Embryonic facial prominence (tissue), 1 donor: ENCODE data around the gene DPM2.

Experiments
- DNase-seq: peaks from one replicate; pipeline ENCODE4 v3.0.0-alpha.2; 2016; ENCODE audit errors: extremely low spot score

DPM2 gene

GRCh38 chr9:127918183-127919107 is 19.2 kb downstream of the DPM2 start:
- DNase-seq = no peak

GRCh38 chr9:127917603-127918002 is 20.1 kb downstream of the DPM2 start:
- DNase-seq = no peak

GRCh38 chr9:127916720-127917581 is 20.7 kb downstream of the DPM2 start, which contains the start of gene ST6GALNAC4:
Gene ST6GALNAC4, minus strand, starts transcription at chr9:127917041. Its CDS starts 622 bp downstream, at chr9:127916419.
- DNase-seq = peak; percentile 62

- DNase-seq = no peak
These were observed 21.6 kb downstream of the DPM2 start for GRCh38 chr9:127915801-127916719.

- no peak for DNase-seq
These were observed 22.3 kb downstream of the DPM2 start for GRCh38 chr9:127915325-127915752.

- no peak for DNase-seq
These were observed 24.0 kb downstream of the DPM2 start for GRCh38 chr9:127913682-127914081.

- no peak for DNase-seq
These were observed 24.8 kb downstream of the DPM2 start for GRCh38 chr9:127912882-127913281.

GRCh38 chr9:127912296-127912695 is 25.4 kb downstream of the DPM2 start:
- DNase-seq = no peak

GRCh38 chr9:127910613-127911205 is 26.9 kb downstream of the DPM2 start:
- no peak for DNase-seq

- no peak for DNase-seq
These were observed 27.8 kb downstream of the DPM2 start for GRCh38 chr9:127909839-127910273.

- DNase-seq = no peak
These were observed 29.1 kb downstream of the DPM2 start for GRCh38 chr9:127908660-127908926.

- DNase-seq = no peak
These were observed 29.6 kb downstream of the DPM2 start for GRCh38 chr9:127907867-127908659.

- no peak for DNase-seq
These were observed 31.9 kb downstream of the DPM2 start for GRCh38 chr9:127905788-127906191.

- DNase-seq = no peak
These were observed 32.5 kb downstream of the DPM2 start for GRCh38 chr9:127905004-127905728.

- no peak for DNase-seq
These were observed 33.1 kb downstream of the DPM2 start for GRCh38 chr9:127904561-127905003.

GRCh38 chr9:127903557-127904475 is 33.8 kb downstream of the DPM2 start:
- DNase-seq = no peak

- DNase-seq = no peak
These were observed 38.3 kb downstream of the DPM2 start, which contains the start of gene ST6GALNAC6 for GRCh38 chr9:127899128-127899943. Gene ST6GALNAC6, minus strand, starts transcription at chr9:127899603. Its CDS starts 1,622 bp downstream, at chr9:127897981.
